LoVo (cell line): ENCODE results near the gene EEF2K.

ENCODE experiments used
- DNase-seq: peaks from one replicate; pipeline ENCODE4 v3.0.0-alpha.2; 2016; ENCODE audit warnings: low spot score

The EEF2K gene

GRCh38 chr16:22336581-22336980 lies 130.5 kb downstream of the EEF2K start:
- no peak for DNase-seq

GRCh38 chr16:22337045-22337444 lies 131.0 kb downstream of the EEF2K start:
- DNase-seq, result no peak

- no peak for DNase-seq
Measured at GRCh38 chr16:22337849-22338635, 132.0 kb downstream of the EEF2K start.
